GM19193 (cell line): ENCODE measurements around the gene SHC2.

Experiments
- POLR2A ChIP-seq: IDR thresholded peaks from 4 replicates; pipeline ENCODE4 v1.6.1; 2011; ENCODE audit not compliant: insufficient read depth, insufficient read length; ENCODE audit errors: extremely low read depth

Gene SHC2

GRCh38 chr19:409516-410242, 51.2 kb downstream of the SHC2 start:
- no peak for TF ChIP-seq POLR2A

- no peak for TF ChIP-seq POLR2A
Measured at GRCh38 chr19:408902-409515, 51.8 kb downstream of the SHC2 start, which contains the start of gene C2CD4C. Gene C2CD4C (minus strand): TSS chr19:409147. CDS start chr19:408361, 786 bp downstream.

- TF ChIP-seq POLR2A = no peak
Measured at GRCh38 chr19:408441-408901, 52.4 kb downstream of the SHC2 start.

DNA sequence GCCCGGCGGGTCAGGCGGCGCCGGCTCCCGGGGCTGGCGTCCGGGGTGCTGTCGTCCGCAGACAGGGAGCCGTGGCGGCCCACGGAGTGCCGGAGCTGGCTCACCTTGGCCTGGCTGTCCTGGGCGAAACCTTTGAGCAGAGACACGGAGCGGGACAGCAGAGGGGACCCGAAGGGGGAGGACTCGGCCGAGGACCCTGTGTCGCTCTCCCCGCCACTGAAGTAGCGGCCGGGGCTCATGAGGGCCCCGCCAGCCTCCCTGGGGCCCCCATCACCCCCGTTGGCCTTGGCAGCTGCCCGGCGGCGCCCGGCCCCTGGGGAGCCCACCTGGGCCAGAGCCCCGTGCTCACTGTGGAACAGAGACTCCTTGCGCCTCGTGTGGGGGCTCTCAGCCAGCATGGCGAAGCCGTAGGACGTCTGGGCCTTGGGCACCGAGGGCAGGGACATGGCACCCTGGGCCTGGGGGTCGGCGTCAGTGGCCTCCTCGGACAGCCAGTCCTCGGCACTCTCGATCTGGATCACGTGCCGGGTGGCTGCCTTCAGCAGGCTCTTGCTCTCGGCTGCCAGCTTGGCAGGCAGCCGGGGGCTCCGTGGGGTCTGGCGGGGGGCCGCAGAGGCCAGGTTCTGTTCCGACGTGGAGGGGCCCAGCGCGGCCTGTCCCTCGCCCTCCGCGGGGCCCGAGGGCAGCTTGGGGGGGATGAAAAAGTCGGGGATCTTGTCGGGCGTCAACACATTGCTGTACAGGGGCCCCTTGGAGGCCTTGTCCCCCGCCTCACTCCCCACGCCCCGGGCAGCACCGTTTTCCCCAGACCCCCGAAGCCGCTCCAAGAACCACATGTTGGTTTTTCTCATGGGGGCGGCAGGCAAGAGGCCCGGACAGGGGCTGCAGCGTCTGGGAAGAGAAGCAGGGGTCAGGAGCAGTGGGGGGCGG, 53.1 kb downstream of the SHC2 start:
- TF ChIP-seq POLR2A = no peak

GRCh38 chr19:406971-407510, 53.8 kb downstream of the SHC2 start:
- no peak for TF ChIP-seq POLR2A

- TF ChIP-seq POLR2A = no peak
Measured at GRCh38 chr19:406135-406781, 54.6 kb downstream of the SHC2 start.

- TF ChIP-seq POLR2A = no peak
Measured at GRCh38 chr19:405121-405965, 55.5 kb downstream of the SHC2 start.

- TF ChIP-seq POLR2A = no peak
Measured at GRCh38 chr19:403221-404027, 57.4 kb downstream of the SHC2 start.

DNA sequence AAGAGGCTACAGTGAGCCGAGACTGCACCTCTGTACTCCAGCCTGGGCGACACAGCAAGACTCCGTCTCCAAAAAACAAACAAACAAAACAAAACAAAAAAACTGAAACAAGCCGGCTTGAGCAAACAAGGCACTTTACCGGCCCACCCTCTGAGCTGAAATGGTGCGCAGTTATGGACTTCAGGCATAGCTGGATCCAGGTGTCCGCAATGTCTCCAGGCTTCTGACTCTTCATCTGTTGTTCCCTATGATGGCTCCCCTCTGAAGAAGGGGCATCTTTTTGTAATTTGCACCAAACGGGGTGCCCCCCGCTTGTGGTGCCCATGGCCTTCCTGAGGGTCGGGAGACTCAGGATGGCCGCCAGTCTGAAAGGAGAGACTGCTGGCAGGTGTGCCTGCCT, 58.0 kb downstream of the SHC2 start:
- no peak for TF ChIP-seq POLR2A

DNA sequence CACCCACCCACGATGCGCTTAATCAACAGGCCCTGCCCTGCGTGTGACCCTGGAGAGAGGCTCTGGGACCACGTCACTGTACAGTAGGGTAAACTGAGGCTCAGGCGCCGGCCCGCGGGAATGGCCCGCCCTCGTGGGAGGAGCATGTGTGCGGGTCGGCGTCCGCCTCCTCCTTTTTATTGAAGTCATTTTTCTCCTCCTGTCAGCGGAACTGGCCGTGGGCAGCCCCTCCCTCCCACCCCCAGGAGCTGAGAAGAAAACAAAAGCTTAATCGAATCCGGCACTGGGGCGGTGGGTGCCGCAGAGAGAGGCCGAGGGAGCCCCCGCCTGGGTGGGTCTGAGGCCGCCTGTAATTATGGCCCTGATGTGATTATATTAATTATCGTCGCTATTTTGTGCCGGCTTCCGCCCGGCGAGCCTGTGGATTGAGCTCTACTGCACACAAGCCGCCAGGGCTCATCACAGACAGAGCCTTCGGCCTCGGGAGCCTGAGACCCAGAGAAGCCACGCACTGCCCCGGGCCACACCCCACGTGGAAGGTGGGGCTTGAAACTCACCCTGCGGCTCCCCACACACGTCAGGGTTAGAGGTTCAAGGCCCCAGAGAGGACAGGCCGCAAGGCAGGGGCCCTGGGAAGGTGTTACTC, 58.8 kb downstream of the SHC2 start:
- TF ChIP-seq POLR2A = no peak

DNA sequence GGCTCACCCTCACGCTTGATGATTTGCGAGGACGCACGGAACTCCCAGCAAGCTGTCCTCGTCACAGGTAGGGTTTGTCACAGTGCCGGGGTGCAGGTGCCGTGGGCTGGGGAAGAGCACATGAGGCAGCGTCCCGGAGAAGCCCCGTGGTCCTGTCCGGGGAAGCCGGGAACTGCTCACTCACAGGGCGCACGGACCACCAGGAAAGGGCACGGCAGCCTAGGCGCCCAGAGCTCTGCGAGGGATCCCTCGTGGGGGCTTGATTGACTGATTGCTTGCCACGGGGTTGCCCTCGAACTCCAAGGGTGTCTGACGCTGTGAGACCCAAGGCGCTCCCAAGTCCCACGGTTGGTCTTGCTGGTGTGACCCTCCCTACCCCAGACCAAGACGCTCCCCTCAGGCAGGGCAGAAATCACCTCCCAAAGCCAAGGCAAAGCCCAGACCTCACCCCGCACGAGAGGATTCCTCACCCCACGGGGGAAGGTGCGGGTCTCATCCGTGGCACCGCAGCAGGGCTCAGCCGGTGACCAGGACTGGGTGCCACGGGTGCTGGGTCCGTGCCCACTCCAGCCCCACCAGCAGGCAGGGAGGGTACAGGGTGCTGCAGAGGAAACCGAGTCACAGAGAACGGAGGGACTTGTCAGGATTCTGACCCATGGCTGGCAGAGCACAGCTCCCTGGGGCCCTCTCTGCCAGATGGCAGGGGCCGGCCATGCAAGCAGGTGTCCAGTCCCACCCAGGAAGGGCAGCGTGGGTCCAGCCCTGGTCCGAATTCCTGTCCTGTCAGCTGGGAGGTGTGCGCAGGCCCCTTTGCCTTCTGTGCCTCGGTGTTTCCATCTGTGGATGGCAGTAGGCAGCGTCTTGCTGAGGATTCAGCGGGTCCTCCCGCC, 59.6 kb downstream of the SHC2 start:
- TF ChIP-seq POLR2A = no peak

DNA sequence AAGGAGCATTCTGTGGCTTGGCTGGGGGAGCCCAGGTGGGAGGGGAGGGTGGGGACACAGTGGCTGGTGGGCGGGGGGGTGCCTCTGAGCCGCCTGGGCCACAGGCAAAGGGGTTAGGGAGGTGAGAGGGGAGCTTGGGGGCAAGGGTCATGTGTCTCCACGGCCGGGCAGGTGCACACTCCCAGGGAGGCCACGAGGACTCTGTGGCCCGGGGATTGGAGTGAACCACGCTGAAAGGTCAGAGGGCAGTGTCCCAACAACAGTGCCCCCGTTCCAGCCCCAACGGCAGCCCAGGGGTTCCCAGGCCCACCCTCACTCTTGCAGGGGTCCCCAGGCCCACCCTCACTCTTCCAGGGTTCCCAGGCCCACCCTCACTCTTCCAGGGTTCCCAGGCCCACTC, 61.5 kb downstream of the SHC2 start:
- TF ChIP-seq POLR2A = no peak

- no peak for TF ChIP-seq POLR2A
Measured at GRCh38 chr19:398719-399118, 62.1 kb downstream of the SHC2 start.
